ENCODE results near the gene SCYL3.
"Not testable (repeated sequence)": the region's sequence is repeated elsewhere in the genome, so short reads cannot be mapped to it uniquely, and the experiment has no call there.

The SCYL3 gene

DNA sequence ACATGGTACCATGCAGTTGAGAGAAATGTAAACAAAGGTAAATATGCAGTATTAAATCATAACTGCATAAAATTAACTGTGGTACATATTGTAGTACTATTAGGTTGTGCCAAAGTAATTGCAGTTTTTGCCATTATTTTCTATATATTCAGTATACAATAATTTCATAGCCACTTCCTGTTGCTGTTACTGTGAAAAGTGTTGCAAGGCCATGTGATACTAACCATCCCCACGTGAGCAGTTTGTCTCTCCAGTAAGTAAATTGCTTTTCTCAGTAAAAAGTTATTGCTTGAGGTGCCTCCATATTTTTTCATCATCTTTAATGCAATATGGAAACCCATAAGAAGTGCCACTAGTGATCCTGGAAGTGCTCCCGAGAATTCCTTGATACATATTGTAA, 79.4 kb downstream of the SCYL3 start:
- no peak for DNase-seq (ENCODE audit: low read depth)

DNA sequence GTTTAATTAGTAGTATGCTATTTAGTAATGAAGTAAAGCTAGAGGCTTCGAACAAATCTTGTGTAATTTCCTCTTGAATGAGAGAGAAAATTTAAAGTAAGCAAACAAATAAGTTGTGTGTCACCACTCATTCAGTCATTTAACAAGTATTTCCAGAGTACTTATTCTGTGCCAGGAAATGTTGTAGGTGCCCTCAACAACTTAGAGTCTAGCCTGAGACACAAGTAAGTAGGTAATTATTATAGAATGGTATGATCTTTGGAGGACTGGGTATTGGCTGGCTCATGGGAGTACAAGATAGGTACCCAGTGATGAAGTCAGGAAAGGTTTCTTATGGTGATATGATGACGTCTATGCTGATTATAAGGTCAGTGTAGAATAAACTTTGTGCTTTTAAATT, 81.6 kb downstream of the SCYL3 start:
- no peak for DNase-seq (ENCODE audit: low read depth)

DNA sequence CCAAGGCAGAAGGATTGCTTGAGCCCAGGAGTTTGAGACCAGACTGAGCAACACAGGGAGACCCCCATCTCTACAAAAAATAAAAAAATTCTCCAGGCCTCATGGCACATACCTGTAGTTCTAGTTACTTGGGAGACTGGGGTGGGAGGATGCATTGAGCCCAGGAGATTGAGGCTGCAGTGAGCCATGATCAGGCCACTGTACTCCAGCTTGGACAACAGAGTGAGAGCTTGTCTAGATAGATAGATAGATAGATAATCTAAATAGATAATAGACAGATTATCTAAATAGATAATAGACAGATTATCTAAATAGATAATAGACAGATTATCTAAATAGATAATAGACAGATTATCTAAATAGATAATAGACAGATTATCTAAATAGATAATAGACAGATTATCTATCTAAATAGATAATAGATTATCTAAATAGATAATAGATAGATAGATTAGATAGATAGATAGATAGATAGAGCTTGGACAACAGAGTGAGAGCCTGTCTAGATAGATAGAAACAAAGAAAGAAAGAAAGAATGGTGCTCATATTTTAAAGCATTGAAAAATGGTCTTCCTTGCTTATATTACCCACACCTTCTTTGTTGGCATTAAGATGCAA, 82.2 kb downstream of the SCYL3 start:
- DNase-seq (ENCODE audit: low read depth): not testable (repeated sequence)

DNA sequence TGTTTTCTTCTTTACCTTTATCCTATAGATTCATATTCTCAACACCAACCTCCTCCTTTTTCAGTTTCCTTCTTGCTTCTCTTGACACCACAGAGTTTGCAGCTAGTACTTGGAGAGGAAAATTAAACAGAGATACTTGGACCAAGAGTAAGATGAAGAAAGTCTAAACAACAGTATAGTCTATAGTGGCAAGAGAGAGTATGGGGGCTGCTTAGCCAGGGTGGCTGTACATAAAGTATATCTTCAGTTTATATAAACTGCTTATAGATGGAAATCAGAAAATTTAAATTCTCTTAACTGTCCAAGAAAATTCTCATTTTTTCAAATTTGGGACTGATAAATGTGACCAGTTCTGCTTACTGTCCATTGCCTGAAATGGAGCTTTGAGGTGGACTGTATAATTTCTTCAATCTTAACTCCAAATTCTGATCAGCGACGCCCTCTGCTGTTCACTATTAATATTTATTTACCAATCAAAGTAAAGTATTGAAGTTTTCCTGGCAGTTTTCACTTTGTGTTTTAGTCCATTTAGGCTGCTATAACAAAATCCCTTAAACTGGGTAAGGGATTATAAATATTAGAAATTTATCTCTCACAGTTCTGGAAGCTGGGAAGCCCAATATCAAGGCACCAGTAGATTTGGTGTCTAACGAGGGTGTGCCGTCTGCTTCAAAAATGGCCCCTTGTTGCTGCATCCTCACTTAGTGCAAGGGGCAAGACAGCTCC, 84.2 kb downstream of the SCYL3 start:
- DNase-seq (ENCODE audit: low read depth): no peak

DNA sequence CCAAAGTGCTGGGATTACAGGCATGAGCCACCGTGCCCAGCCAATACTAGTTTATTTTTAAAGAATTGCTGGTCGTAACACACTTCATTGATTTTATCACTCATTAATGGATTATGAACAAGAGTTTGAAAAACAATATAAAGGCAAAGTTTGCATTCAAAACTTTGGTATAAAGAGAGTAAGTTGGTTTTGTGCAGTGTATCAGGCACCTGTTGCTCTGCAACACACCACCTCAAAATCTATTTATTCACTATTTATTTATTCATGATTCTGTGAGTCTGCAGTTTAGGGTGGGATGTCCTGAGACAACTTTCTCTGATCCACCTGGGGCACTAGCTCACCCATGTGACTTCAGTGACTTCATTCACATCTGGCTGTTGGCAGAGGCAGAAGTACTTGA, 88.8 kb downstream of the SCYL3 start:
- no peak for DNase-seq (ENCODE audit: low read depth)

DNA sequence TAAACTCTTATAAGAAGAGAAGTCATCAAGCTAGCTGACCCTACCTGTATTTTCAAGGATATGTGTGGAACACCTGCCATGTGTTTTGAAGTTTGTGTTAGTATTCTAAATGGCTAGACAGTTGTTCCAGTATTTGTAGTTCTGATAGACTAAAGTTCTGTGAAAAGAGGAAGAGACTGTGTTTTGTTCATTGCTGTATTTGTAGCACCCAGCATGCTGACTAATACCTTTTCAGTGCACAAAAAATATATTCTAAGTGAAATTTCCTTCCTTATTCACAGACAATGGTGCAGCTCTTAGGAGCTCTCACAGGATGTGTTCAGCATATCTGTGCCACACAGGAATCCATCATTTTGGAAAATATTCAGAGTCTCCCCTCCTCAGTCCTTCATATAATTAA, 90.8 kb downstream of the SCYL3 start:
- no peak for DNase-seq (ENCODE audit: low read depth)
